CD4-positive, alpha-beta T cell treated with Interleukin-15 for 4 hours (primary cell): ENCODE measurements around the gene ZBED2.
A peak's percentile ranks its signal among the peaks of the same experiment; 100 is the strongest.
"Not testable (repeated sequence)": the region's sequence is repeated elsewhere in the genome, so short reads cannot be mapped to it uniquely, and the experiment has no call there.

Source experiments
- DNase-seq: peaks from one replicate; pipeline ENCODE4 v3.0.0-alpha.2; 2020; ENCODE audit warnings: low spot score

The ZBED2 gene

GRCh38 chr3:111571907-111572460 lies 23.2 kb downstream of the ZBED2 start:
- DNase-seq = peak; percentile 44

DNA sequence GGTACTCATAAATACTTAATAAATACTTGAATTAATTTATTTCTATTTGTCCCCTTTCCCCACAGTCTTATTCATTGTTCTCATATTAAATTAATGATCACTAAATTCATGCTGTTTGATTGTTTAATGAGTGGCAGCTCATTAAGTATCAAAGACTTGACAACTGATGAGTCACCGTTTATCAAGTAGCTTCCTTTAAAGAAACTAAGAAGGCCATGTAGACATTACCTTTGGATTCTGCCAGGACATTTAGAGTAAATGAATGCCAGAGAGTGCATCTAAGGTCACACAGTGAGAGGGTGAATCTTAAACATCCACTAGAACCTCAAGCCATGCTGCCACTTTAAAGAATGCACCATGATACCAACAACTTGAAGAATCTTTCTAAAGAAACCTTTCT lies 23.9 kb downstream of the ZBED2 start:
- DNase-seq = no peak

GRCh38 chr3:111570404-111571030 lies 24.6 kb downstream of the ZBED2 start:
- DNase-seq = no peak

DNA sequence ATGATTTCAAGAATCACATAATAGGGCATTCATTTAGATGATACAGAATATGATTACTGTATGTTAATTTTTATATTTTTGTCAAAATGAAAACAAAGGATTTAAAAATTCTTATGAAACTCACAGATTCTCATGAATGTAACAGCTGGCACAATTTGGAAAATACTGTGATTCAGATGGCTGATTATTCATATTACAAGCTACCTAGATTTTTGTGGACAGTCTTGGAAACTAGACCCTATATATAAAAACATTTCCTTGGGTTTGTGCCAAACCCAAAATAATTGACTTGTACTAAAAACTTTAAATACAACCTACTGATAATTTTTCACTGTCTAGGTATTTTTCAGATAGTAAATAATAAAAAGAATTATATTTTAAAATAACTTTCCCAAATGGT lies 26.2 kb downstream of the ZBED2 start:
- no peak for DNase-seq

- no peak for DNase-seq
Measured at GRCh38 chr3:111568355-111568754, 26.8 kb downstream of the ZBED2 start.

DNA sequence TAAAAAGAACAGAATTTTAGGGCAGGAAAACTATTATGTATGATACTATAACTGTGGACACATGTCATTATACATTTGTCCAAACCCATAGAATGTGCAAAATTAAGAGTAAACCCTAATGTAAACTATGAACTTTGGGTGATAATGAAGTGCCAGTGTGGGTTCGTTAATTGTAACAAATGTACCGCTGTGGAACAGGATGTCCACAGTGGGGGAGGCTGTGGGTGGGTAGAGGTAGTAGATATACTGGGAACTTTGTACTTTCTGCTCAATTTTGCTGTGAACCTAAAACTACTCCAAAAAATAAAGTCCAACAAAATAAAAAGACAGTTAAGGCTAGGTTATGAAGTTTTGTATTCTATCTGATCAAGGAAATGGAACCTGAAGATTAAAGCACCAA lies 28.3 kb downstream of the ZBED2 start:
- DNase-seq = no peak

GRCh38 chr3:111561902-111562301 lies 33.2 kb downstream of the ZBED2 start:
- DNase-seq = not testable (repeated sequence)

- no peak for DNase-seq
Measured at GRCh38 chr3:111548756-111549155, 46.4 kb downstream of the ZBED2 start.

DNA sequence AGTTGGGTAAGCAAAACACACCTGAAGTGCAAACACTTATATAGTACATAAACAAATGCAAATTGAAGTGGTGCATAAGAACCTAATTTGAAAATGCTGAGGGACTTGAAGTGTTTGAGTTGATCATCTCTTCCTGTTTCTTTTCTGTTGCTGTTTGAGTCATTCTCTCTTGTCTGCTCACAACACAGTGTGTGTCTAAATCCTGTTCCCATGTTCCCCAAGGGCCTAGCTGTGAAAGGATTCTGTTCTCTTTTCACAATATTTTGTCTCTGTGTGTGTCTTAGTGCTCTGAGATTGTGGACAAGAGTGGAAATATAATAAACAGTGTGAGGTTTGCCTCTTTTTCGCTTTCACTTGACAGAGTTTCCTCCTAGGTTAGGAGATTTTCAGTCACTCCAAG lies 47.1 kb downstream of the ZBED2 start:
- DNase-seq = peak; percentile 35

DNA sequence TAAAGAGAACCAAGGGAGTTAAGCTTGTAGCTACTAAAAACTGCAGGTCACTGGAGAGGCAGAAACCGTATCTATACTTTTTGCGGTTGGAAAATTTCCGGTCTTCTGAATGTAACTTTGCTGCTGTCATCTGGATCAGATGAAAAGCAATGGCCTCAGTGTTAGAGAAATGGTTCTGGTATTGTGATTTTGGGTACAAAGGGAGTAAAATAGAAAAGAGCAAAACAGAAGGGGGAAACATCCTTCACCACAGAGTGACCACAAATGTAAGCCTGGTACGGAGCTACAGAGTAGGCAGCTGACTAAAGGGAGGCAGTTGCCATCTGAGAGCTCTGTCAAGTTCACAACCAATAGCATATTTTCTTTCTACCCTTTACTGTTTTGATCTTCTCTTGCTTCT lies 47.5 kb downstream of the ZBED2 start:
- DNase-seq = peak; percentile 55

- no peak for DNase-seq
Measured at GRCh38 chr3:111545349-111545748, 49.8 kb downstream of the ZBED2 start.
